AG10803 (cell line): ENCODE data around the gene ATP1A4.

Source experiments
- DNase-seq: peaks from one replicate; pipeline ENCODE4 v3.0.0; 2010; ENCODE audit warnings: low read depth
- H3K4me3 ChIP-seq: 2 replicates; pipeline ENCODE4 v1.5.1; 2011; ENCODE audit warnings: mild to moderate bottlenecking, low read length, control low read depth
- CTCF ChIP-seq: conservative IDR thresholded peaks from 2 replicates; pipeline ENCODE4 v1.5.1; 2011; ENCODE audit warnings: mild to moderate bottlenecking, low read length, control low read depth, inconsistent platforms

Gene ATP1A4

GRCh38 chr1:160144921-160145320 lies 6.5 kb upstream of the ATP1A4 start:
- peak; percentile 65 for DNase-seq
- no peak overlapping the region for H3K4me3 ChIP-seq
- no peak for TF ChIP-seq CTCF

DNA sequence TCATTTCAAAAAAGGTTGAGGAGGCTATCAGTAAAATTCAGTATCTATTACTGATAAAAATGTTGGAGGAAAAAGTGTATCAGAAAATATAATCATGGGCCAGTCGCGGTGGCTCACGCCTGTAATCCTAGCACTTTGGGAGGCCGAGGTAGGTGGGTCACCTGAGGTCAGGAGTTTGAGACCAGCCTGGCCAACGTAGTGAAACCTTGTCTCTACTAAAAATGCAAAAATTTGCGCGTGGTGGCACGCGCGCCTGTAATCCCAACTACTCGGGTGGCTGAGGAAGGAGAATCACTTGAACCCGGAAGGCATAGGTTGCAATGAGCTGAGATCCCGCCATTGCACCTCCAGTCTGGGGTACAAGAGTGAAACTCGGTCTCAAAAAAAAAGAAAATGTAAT lies 5.3 kb upstream of the ATP1A4 start:
- DNase-seq = no peak
- TF ChIP-seq CTCF = no peak
- H3K4me3 ChIP-seq = no peak overlapping the region

DNA sequence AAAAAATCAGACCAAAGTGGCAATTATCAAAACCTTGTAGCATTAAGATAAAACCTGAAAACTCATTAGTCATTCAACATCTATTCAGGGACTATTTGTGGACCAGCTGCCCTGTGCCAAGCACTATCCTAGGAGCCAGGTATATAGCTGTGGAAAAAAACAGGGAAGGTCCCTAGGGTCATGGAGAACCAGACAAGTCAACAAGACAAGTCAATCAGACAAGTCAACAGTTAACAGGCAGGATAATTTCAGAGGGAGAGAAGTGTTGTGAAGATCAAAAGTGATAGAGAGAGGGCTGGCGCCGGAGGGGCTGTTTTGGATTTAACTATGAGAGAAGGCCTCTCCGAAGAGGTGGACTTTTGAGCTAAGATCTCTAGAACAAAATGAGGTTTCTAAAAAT lies 3.3 kb upstream of the ATP1A4 start:
- no peak for DNase-seq
- no peak for TF ChIP-seq CTCF
- no peak overlapping the region for H3K4me3 ChIP-seq

DNA sequence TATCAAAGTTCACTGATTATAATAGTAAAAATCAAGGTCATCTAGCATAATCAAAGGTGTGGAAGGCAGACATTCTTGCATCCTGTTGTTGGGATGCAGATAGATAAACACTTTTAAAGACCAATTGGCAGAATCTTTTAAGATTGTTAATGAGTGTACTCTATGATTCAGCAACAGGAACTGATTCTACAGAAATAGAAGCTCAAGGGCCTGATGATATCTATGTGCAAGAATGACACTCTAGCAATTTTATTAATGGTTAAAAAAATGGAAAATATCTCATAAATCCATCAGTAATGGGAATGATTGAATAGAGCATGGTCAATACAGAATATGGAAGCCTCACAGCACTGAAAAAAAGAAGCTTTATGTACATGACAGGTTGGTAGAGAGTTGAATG lies 2.2 kb upstream of the ATP1A4 start:
- no peak overlapping the region for H3K4me3 ChIP-seq
- peak; percentile 40 for DNase-seq
- TF ChIP-seq CTCF = no peak

DNA sequence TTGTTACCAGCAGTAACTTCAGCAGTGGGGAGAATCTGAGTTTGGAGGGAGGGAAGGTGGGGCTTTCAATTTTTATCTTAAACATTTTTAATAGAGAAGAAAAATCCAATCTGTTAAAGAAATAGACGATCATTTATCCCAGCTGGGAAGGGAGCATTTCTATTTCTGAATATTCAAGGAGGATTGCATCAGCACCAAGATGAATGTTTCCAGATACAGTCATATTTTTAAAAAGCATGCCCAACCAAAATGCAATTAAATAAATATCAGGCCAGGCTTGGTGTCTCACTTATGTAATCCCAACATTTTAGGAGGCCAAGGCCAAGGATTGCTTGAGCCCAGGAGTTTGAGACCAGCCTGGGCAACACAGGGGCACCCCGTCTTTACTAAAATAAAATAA lies 1.7 kb upstream of the ATP1A4 start:
- TF ChIP-seq CTCF = no peak
- peak; percentile 85 for DNase-seq
- no peak overlapping the region for H3K4me3 ChIP-seq

DNA sequence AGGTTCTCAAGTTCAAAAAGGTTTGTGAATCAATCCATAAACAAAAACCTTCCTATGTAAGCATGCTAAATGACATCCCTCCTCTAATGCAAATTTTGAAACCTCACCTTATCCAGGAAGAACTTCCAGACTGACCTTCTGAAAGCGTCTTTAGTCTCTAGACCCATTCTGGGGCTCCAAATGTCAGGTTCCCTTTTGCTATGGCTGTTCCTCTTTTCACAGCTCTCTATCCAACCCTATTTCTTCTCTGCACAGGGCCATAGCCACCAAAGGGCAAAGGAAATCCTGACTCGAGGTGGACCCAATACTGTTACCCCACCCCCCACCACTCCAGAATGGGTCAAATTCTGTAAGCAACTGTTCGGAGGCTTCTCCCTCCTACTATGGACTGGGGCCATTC lies 3.4 kb downstream of the ATP1A4 start:
- DNase-seq = no peak
- TF ChIP-seq CTCF = no peak
- no peak overlapping the region for H3K4me3 ChIP-seq

DNA sequence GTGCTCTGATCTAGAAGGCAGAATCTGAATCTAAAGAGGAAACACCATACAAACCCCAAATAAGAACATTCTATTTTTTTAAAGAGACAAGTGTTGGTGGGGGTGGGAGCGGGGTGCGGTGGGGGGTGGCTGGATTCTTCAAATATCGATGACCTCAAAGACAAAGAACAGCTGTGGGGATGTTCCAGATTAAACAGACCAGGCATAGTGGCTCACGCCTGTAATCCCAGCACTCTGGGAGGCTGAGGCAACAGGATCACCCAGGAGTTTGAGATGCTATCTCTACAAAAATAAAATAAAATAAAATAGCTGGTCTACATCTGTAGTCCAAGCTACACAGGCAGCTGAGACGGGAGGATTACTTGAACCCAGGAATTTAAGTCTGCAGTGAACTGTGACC lies 5.0 kb downstream of the ATP1A4 start:
- no peak for DNase-seq
- no peak for TF ChIP-seq CTCF

More for the DNA sequence above, 5.0 kb downstream of the ATP1A4 start:
- no peak overlapping the region for H3K4me3 ChIP-seq
